Calu3 (cell line): ENCODE measurements around the gene CGB8. TPM values are rescaled to one million over a fixed set of nuclear protein-coding genes. Genes with fewer than 3 reads are reported as not detected.

Experiments used
- BruUV-seq: library from RNA; stranded (reverse); fragments of 400-500 nt; replicated peaks from 2 replicates; lab custom pipeline; 2021; lab: Mats Ljungman, UMichigan
- CTCF ChIA-PET: fragments of 300-600 bp; sonication (Branson Sonifier 250); formaldehyde crosslinking; loops from one replicate; lab custom pipeline; 2022; ENCODE audit warnings: antibody characterized with exemption; lab: Charles Lee
- DNase-seq: peaks from one replicate; pipeline ENCODE4 v3.0.0; 2022
- H3K27ac Mint-ChIP-seq: one replicate; pipeline ENCODE4 v1.8.0; 2022; ENCODE audit warnings: mixed read lengths; ENCODE audit not compliant: unreplicated experiment
- H3K27me3 Mint-ChIP-seq: one replicate; pipeline ENCODE4 v1.8.0; 2022; ENCODE audit warnings: mixed read lengths; ENCODE audit not compliant: unreplicated experiment
- H3K36me3 Mint-ChIP-seq: one replicate; pipeline ENCODE4 v1.8.0; 2022; ENCODE audit warnings: mild to moderate bottlenecking, moderate library complexity, mixed read lengths; ENCODE audit not compliant: insufficient read depth, unreplicated experiment
- H3K4me1 Mint-ChIP-seq: one replicate; pipeline ENCODE4 v1.8.0; 2022; ENCODE audit warnings: mild to moderate bottlenecking, low read depth, mixed read lengths; ENCODE audit not compliant: unreplicated experiment
- H3K4me3 Mint-ChIP-seq: one replicate; pipeline ENCODE4 v1.8.0; 2022; ENCODE audit warnings: mild to moderate bottlenecking, low read depth, moderate library complexity, mixed read lengths; ENCODE audit not compliant: unreplicated experiment
- H3K9me3 Mint-ChIP-seq: one replicate; pipeline ENCODE4 v1.8.0; 2022; ENCODE audit warnings: low read depth, mixed read lengths; ENCODE audit not compliant: unreplicated experiment
- CTCF ChIP-seq: fragments of 200-600 bp; IDR thresholded peaks from one replicate; pipeline ENCODE4 v1.8.0; 2022; ENCODE audit warnings: antibody characterized with exemption; ENCODE audit not compliant: unreplicated experiment
- intact Hi-C: fragments of 100-400 bp; cut with micrococcal nuclease; formaldehyde crosslinking; loops from one replicate; pipeline ENCODE4 v1.10.0; 2022; ENCODE audit not compliant: unreplicated experiment
- total RNA-seq: library from RNA; stranded (reverse); gene quantifications from 2 replicates; pipeline ENCODE4 v1.2.3, GENCODE V29; 2022

Gene CGB8
- total RNA-seq, 1 experiment from 2014 or later: 0.54 TPM

- H3K9me3 Mint-ChIP-seq: no peaks in the 10 kb centered on the region
- CTCF ChIA-PET: interaction anchor here (0.6 to 2.5 kb wide), 5 partner anchors 20 to 80 kb away, joined by 3 to 13 read pairs (median 4); partner anchors contain the start of gene CGB7
- no TSS peak for BruUV-seq
- H3K4me3 Mint-ChIP-seq: peak overlapping the region; percentile 62
- peaks cover 30% of the 10 kb centered on the region for H3K4me1 Mint-ChIP-seq
- peak; percentile 60 for TF ChIP-seq CTCF
- no peak overlapping the region for H3K27ac Mint-ChIP-seq
- peaks cover 67% of the 10 kb centered on the region for H3K36me3 Mint-ChIP-seq
- intact Hi-C loops: no loop called here
- peaks cover 26% of the 10 kb centered on the region for H3K27me3 Mint-ChIP-seq
- DNase-seq: peak; percentile 76
Observed at GRCh38 chr19:49017666-49018351, 31.1 kb downstream of the CGB8 start.

GRCh38 chr19:49017041-49017665, 31.8 kb downstream of the CGB8 start, which contains the start of gene LHB:
LHB (minus strand) TSS chr19:49017091; CDS start chr19:49017081, 10 bp downstream.
- CTCF ChIA-PET: interaction anchor here (0.6 to 2.5 kb wide), 2 partner anchors 56 to 81 kb away, joined by 4 to 13 read pairs; no protein-coding TSS in a partner anchor
- Mint-ChIP-seq H3K4me3 (peak within 1 kb of the TSS; percentile 62), H3K4me1 (peaks cover 30% of the 10 kb centered on the region), H3K27ac (no peak within 1 kb of the TSS), H3K36me3 (peaks cover 72% of the 10 kb centered on the region), H3K27me3 (peaks cover 26% of the 10 kb centered on the region), H3K9me3 (no peaks in the 10 kb centered on the region)
- TSS peak; percentile 12 for BruUV-seq
- intact Hi-C loops: no loop called here
- no peak for TF ChIP-seq CTCF
- DNase-seq: no peak

- Mint-ChIP-seq H3K36me3 (peaks cover 77% of the 10 kb centered on the region), H3K27ac (no peak overlapping the region), H3K27me3 (peaks cover 18% of the 10 kb centered on the region), H3K9me3 (no peaks in the 10 kb centered on the region), H3K4me3 (peak overlapping the region; percentile 10), H3K4me1 (peaks cover 25% of the 10 kb centered on the region)
- intact Hi-C loops: no loop called here
- CTCF ChIA-PET: no interaction called here
- no TSS peak for BruUV-seq
- no peak for TF ChIP-seq CTCF
- no peak for DNase-seq
Observed at GRCh38 chr19:49016067-49016839, 32.7 kb downstream of the CGB8 start.

- H3K9me3 Mint-ChIP-seq: no peaks in the 10 kb centered on the region
- CTCF ChIA-PET: no interaction called here
- TF ChIP-seq CTCF: no peak
- H3K4me3 Mint-ChIP-seq: no peak overlapping the region
- peaks cover 11% of the 10 kb centered on the region for H3K4me1 Mint-ChIP-seq
- no TSS peak for BruUV-seq
- intact Hi-C loops: no loop called here
- no peak for DNase-seq
- peak overlapping the region; percentile 15 for H3K27ac Mint-ChIP-seq
- H3K36me3 Mint-ChIP-seq: peaks cover 85% of the 10 kb centered on the region
- H3K27me3 Mint-ChIP-seq: peaks cover 4% of the 10 kb centered on the region
Observed at GRCh38 chr19:49014870-49015255, 34.0 kb downstream of the CGB8 start.
